WTC11 (cell line): Measurements from ENCODE around the gene L1TD1. TPM values are rescaled to one million over a fixed set of nuclear protein-coding genes. Genes with fewer than 3 reads are reported as not detected.

Experiments
- ATAC-seq: fragments of 200-7000 bp; cut with Tn5 transposase; 2 replicates; pipeline ENCODE4 v1.10.0; 2021; ENCODE audit warnings: mild to moderate bottlenecking, moderate library complexity
- CTCF ChIA-PET: fragments of 300-600 bp; sonication (Branson Sonifier 250); formaldehyde crosslinking; loops from one replicate; lab custom pipeline; 2021; ENCODE audit warnings: antibody characterized with exemption; lab: Charles Lee
- POLR2A ChIA-PET: fragments of 350-600 bp; sonication (Branson Sonifier 250); formaldehyde crosslinking; loops from one replicate; lab custom pipeline; 2021; ENCODE audit warnings: antibody characterized with exemption; lab: Charles Lee
- DNase-seq: peaks from one replicate; pipeline ENCODE4 v3.0.0; 2021; ENCODE audit warnings: low spot score
- H3K27ac Mint-ChIP-seq: 2 replicates; pipeline ENCODE4 v1.8.0; 2021; ENCODE audit warnings: mixed read lengths
- H3K27me3 Mint-ChIP-seq: 2 replicates; pipeline ENCODE4 v1.8.0; 2021; ENCODE audit warnings: low read depth, mild to moderate bottlenecking, moderate library complexity, mixed read lengths
- H3K36me3 Mint-ChIP-seq: 2 replicates; pipeline ENCODE4 v1.8.0; 2021; ENCODE audit warnings: mixed read lengths
- H3K4me1 Mint-ChIP-seq: 2 replicates; pipeline ENCODE4 v1.8.0; 2022; ENCODE audit warnings: mixed read lengths
- H3K4me3 Mint-ChIP-seq: 2 replicates; pipeline ENCODE4 v1.8.0; 2021; ENCODE audit warnings: mild to moderate bottlenecking, moderate library complexity, mixed read lengths
- H3K9me3 Mint-ChIP-seq: 2 replicates; pipeline ENCODE4 v1.8.0; 2021; ENCODE audit warnings: mixed read lengths
- CBFB ChIP-seq: sonication (generic); formaldehyde crosslinking; IDR thresholded peaks from 2 replicates; pipeline ENCODE4 v1.8.1; 2022; ENCODE audit warnings: mild to moderate bottlenecking, low read depth, missing genetic modification reagents
- EMX1 ChIP-seq: fragments of 250-450 bp; sonication (Bioruptor Pico); IDR thresholded peaks from 2 replicates; pipeline ENCODE4 v1.8.0; 2021; ENCODE audit warnings: mild to moderate bottlenecking
- GABPB1 ChIP-seq: sonication (generic); formaldehyde crosslinking; IDR thresholded peaks from 2 replicates; pipeline ENCODE4 v1.8.1; 2023; ENCODE audit warnings: mild to moderate bottlenecking, missing genetic modification reagents
- GRHL2 ChIP-seq: fragments of 250-450 bp; sonication (Bioruptor Pico); IDR thresholded peaks from 2 replicates; pipeline ENCODE4 v1.8.0; 2022; ENCODE audit warnings: mild to moderate bottlenecking, moderate library complexity; ENCODE audit not compliant: insufficient replicate concordance, severe bottlenecking
- GTF2I ChIP-seq: fragments of 250-450 bp; sonication (Bioruptor Pico); conservative IDR thresholded peaks from 2 replicates; pipeline ENCODE4 v1.4.0; 2021; ENCODE audit warnings: mild to moderate bottlenecking
- IRF2 ChIP-seq: sonication (generic); formaldehyde crosslinking; IDR thresholded peaks from 2 replicates; pipeline ENCODE4 v1.8.0; 2022; ENCODE audit warnings: low read depth, missing genetic modification reagents, borderline replicate concordance
- NFATC4 ChIP-seq: fragments of 250-450 bp; sonication (Bioruptor Pico); IDR thresholded peaks from 2 replicates; pipeline ENCODE4 v1.9.0; 2021; ENCODE audit warnings: mild to moderate bottlenecking
- NFYB ChIP-seq: sonication (generic); formaldehyde crosslinking; conservative IDR thresholded peaks from 2 replicates; pipeline ENCODE4 v1.8.0; 2022; ENCODE audit warnings: low read depth, missing genetic modification reagents
- TEAD1 ChIP-seq: sonication (generic); formaldehyde crosslinking; IDR thresholded peaks from 2 replicates; pipeline ENCODE4 v1.8.0; 2022; ENCODE audit warnings: mild to moderate bottlenecking, missing genetic modification reagents
- TP53 ChIP-seq: sonication (generic); formaldehyde crosslinking; IDR thresholded peaks from 2 replicates; pipeline ENCODE4 v1.8.1; 2023; ENCODE audit warnings: mild to moderate bottlenecking, missing genetic modification reagents
- ZNF317 ChIP-seq: sonication (generic); formaldehyde crosslinking; IDR thresholded peaks from 2 replicates; pipeline ENCODE4 v1.8.1; 2023; ENCODE audit warnings: low read depth, mild to moderate bottlenecking, moderate library complexity, missing genetic modification reagents, borderline replicate concordance
- ZNF671 ChIP-seq: fragments of 250-450 bp; sonication (Bioruptor Pico); IDR thresholded peaks from 2 replicates; pipeline ENCODE4 v1.8.0; 2021; ENCODE audit warnings: mild to moderate bottlenecking
- total RNA-seq: library from RNA; stranded (reverse); gene quantifications from 3 replicates; pipeline ENCODE4 v1.2.3, GENCODE V29; 2021
- TF ChIP-seq, protein P1 (sequence below): fragments of 200-600 bp; IDR thresholded peaks from 2 replicates; pipeline ENCODE4 v1.8.0; 2022; ENCODE audit warnings: antibody characterized with exemption
- TF ChIP-seq, protein P2 (sequence below): sonication (generic); formaldehyde crosslinking; IDR thresholded peaks from 2 replicates; pipeline ENCODE4 v1.8.1; 2022; ENCODE audit warnings: mild to moderate bottlenecking, missing genetic modification reagents, moderate library complexity, borderline replicate concordance
- TF ChIP-seq, protein P3 (sequence below): fragments of 250-450 bp; sonication (Bioruptor Pico); IDR thresholded peaks from 2 replicates; pipeline ENCODE4 v1.9.0; 2021; ENCODE audit warnings: mild to moderate bottlenecking
- TF ChIP-seq, protein P4 (sequence below): sonication (generic); formaldehyde crosslinking; IDR thresholded peaks from 2 replicates; pipeline ENCODE4 v1.8.1; 2022; ENCODE audit warnings: low read depth, mild to moderate bottlenecking, moderate library complexity, missing genetic modification reagents, borderline replicate concordance
- TF ChIP-seq, protein P5 (sequence below): sonication (generic); formaldehyde crosslinking; IDR thresholded peaks from 2 replicates; pipeline ENCODE4 v1.8.1; 2023; ENCODE audit warnings: mild to moderate bottlenecking, missing genetic modification reagents
- TF ChIP-seq, protein P6 (sequence below): sonication (generic); formaldehyde crosslinking; IDR thresholded peaks from 2 replicates; pipeline ENCODE4 v1.8.1; 2023; ENCODE audit warnings: mild to moderate bottlenecking, missing genetic modification reagents, moderate library complexity
- TF ChIP-seq, protein P7 (sequence below): fragments of 250-450 bp; sonication (Bioruptor Pico); IDR thresholded peaks from 2 replicates; pipeline ENCODE4 v1.8.0; 2021; ENCODE audit warnings: mild to moderate bottlenecking

L1TD1 gene
- total RNA-seq, 1 experiment from 2014 or later = 319 TPM

DNA sequence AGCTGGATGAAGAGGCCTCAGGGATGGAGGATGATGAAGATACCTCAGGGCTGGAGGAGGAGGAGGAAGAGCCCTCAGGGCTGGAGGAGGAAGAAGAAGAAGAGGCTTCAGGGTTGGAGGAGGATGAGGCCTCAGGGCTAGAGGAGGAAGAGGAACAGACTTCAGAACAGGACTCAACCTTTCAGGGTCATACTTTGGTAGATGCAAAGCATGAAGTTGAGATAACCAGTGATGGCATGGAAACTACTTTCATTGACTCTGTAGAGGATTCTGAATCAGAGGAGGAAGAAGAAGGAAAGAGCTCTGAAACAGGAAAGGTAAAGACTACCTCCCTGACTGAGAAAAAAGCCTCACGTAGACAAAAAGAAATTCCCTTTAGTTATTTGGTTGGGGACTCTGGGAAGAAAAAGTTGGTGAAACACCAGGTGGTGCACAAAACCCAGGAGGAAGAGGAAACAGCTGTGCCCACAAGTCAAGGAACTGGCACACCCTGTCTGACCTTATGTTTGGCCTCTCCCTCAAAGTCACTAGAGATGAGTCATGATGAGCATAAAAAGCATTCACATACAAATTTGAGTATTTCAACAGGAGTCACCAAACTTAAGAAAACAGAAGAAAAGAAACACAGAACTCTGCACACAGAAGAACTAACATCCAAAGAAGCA is 15.4 kb downstream of the L1TD1 start:
- ATAC-seq = no peak
- DNase-seq = no peak
- POLR2A ChIA-PET = interaction anchor here (1.2 kb wide), 1 partner anchor 26 kb away, joined by 3 read pairs; no protein-coding TSS in a partner anchor
- peaks cover 92% of the 10 kb centered on the region for H3K36me3 Mint-ChIP-seq
- peak overlapping the region; percentile 54 for H3K27ac Mint-ChIP-seq
- peaks cover 54% of the 10 kb centered on the region for H3K9me3 Mint-ChIP-seq
- no peaks in the 10 kb centered on the region for H3K27me3 Mint-ChIP-seq
- no peak for TF ChIP-seq NFATC4
- 0 out of 2 replicates have a peak, but pooled peaks have one; percentile 55 for TF ChIP-seq EMX1 (CRISPR knock-in tag)
- H3K4me3 Mint-ChIP-seq = no peak overlapping the region
- peaks cover 40% of the 10 kb centered on the region for H3K4me1 Mint-ChIP-seq
- CTCF ChIA-PET = interaction anchor here (2.2 kb wide), 1 partner anchor 35 kb away, joined by 7 read pairs; no protein-coding TSS in a partner anchor

DNA sequence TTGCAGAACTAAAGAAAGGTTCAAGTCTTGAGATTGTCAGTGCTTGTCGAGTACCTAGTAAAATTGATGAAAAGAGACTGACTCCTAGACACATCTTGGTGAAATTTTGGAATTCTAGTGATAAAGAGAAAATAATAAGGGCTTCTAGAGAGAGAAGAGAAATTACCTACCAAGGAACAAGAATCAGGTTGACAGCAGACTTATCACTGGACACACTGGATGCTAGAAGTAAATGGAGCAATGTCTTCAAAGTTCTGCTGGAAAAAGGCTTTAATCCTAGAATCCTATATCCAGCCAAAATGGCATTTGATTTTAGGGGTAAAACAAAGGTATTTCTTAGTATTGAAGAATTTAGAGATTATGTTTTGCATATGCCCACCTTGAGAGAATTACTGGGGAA is 16.3 kb downstream of the L1TD1 start:
- ChIA-PET POLR2A (interaction anchor here (1.1 kb wide), 1 partner anchor 35 kb away, joined by 4 read pairs; no protein-coding TSS in a partner anchor), CTCF (no interaction called here)
- H3K27ac Mint-ChIP-seq = no peak overlapping the region
- ATAC-seq = no peak
- peaks cover 54% of the 10 kb centered on the region for H3K9me3 Mint-ChIP-seq
- peaks cover 35% of the 10 kb centered on the region for H3K4me1 Mint-ChIP-seq
- H3K4me3 Mint-ChIP-seq = no peak overlapping the region
- TF ChIP-seq, protein P1, sequence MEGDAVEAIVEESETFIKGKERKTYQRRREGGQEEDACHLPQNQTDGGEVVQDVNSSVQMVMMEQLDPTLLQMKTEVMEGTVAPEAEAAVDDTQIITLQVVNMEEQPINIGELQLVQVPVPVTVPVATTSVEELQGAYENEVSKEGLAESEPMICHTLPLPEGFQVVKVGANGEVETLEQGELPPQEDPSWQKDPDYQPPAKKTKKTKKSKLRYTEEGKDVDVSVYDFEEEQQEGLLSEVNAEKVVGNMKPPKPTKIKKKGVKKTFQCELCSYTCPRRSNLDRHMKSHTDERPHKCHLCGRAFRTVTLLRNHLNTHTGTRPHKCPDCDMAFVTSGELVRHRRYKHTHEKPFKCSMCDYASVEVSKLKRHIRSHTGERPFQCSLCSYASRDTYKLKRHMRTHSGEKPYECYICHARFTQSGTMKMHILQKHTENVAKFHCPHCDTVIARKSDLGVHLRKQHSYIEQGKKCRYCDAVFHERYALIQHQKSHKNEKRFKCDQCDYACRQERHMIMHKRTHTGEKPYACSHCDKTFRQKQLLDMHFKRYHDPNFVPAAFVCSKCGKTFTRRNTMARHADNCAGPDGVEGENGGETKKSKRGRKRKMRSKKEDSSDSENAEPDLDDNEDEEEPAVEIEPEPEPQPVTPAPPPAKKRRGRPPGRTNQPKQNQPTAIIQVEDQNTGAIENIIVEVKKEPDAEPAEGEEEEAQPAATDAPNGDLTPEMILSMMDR = no peak
- TF ChIP-seq GTF2I = no peak
- 0 out of 2 replicates have a peak, but pooled peaks have one; percentile 12 for TF ChIP-seq TP53 (CRISPR knock-in tag)
- TF ChIP-seq ZNF317 (CRISPR knock-in tag) = peak; percentile 97
- H3K27me3 Mint-ChIP-seq = no peaks in the 10 kb centered on the region
- H3K36me3 Mint-ChIP-seq = peaks cover 91% of the 10 kb centered on the region
- DNase-seq = no peak

DNA sequence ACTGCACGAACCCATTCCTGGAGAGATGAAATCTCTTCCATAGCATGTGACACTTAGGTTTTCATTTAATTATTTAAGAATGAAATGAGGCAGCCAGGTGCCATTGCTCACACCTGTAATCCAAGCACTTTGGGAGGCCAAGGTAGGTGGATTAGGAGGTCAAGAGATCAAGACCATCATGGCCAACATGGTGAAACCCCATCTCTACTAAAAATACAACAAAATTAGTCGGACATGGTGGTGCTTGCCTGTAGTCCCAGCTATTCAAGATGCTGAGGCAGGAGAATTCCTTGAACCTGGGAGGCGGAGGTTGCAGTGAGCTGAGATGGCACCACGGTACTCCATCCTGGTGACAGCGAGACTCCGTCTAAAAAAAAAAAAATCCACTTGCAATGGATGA is 17.8 kb downstream of the L1TD1 start:
- ATAC-seq (peak; percentile 21), DNase-seq (no peak)
- CTCF ChIA-PET = interaction anchor here (1.3 to 1.9 kb wide), 2 partner anchors 37 to 74 kb away, joined by 3 to 9 read pairs; no protein-coding TSS in a partner anchor
- Mint-ChIP-seq H3K27me3 (no peaks in the 10 kb centered on the region), H3K9me3 (peaks cover 43% of the 10 kb centered on the region), H3K4me3 (no peak overlapping the region), H3K36me3 (peaks cover 86% of the 10 kb centered on the region), H3K27ac (0 out of 2 replicates have a peak overlapping the region, but pooled peaks have one; percentile 57), H3K4me1 (peaks cover 23% of the 10 kb centered on the region)
- POLR2A ChIA-PET = interaction anchor here (0.7 to 1.8 kb wide), 6 partner anchors 14 to 165 kb away, joined by 3 to 9 read pairs (median 4); no protein-coding TSS in a partner anchor
- TF ChIP-seq, protein P2, sequence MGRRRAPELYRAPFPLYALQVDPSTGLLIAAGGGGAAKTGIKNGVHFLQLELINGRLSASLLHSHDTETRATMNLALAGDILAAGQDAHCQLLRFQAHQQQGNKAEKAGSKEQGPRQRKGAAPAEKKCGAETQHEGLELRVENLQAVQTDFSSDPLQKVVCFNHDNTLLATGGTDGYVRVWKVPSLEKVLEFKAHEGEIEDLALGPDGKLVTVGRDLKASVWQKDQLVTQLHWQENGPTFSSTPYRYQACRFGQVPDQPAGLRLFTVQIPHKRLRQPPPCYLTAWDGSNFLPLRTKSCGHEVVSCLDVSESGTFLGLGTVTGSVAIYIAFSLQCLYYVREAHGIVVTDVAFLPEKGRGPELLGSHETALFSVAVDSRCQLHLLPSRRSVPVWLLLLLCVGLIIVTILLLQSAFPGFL (CRISPR knock-in tag) = peak; percentile 51; the same call in 1 of the 2 replicates
- TF ChIP-seq, protein P3, sequence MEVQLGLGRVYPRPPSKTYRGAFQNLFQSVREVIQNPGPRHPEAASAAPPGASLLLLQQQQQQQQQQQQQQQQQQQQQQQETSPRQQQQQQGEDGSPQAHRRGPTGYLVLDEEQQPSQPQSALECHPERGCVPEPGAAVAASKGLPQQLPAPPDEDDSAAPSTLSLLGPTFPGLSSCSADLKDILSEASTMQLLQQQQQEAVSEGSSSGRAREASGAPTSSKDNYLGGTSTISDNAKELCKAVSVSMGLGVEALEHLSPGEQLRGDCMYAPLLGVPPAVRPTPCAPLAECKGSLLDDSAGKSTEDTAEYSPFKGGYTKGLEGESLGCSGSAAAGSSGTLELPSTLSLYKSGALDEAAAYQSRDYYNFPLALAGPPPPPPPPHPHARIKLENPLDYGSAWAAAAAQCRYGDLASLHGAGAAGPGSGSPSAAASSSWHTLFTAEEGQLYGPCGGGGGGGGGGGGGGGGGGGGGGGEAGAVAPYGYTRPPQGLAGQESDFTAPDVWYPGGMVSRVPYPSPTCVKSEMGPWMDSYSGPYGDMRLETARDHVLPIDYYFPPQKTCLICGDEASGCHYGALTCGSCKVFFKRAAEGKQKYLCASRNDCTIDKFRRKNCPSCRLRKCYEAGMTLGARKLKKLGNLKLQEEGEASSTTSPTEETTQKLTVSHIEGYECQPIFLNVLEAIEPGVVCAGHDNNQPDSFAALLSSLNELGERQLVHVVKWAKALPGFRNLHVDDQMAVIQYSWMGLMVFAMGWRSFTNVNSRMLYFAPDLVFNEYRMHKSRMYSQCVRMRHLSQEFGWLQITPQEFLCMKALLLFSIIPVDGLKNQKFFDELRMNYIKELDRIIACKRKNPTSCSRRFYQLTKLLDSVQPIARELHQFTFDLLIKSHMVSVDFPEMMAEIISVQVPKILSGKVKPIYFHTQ (CRISPR knock-in tag) = 0 out of 2 replicates have a peak, but pooled peaks have one; percentile 65
- TF ChIP-seq IRF2 (CRISPR knock-in tag) = 0 out of 2 replicates have a peak, but pooled peaks have one; percentile 10
- TF ChIP-seq, protein P4, sequence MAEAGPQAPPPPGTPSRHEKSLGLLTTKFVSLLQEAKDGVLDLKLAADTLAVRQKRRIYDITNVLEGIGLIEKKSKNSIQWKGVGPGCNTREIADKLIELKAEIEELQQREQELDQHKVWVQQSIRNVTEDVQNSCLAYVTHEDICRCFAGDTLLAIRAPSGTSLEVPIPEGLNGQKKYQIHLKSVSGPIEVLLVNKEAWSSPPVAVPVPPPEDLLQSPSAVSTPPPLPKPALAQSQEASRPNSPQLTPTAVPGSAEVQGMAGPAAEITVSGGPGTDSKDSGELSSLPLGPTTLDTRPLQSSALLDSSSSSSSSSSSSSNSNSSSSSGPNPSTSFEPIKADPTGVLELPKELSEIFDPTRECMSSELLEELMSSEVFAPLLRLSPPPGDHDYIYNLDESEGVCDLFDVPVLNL (CRISPR knock-in tag) = no peak
- TF ChIP-seq, protein P5, sequence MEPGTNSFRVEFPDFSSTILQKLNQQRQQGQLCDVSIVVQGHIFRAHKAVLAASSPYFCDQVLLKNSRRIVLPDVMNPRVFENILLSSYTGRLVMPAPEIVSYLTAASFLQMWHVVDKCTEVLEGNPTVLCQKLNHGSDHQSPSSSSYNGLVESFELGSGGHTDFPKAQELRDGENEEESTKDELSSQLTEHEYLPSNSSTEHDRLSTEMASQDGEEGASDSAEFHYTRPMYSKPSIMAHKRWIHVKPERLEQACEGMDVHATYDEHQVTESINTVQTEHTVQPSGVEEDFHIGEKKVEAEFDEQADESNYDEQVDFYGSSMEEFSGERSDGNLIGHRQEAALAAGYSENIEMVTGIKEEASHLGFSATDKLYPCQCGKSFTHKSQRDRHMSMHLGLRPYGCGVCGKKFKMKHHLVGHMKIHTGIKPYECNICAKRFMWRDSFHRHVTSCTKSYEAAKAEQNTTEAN = no peak
- TF ChIP-seq ZNF671 (CRISPR knock-in tag) = peak; percentile 94; the same call in 1 of the 2 replicates
- TF ChIP-seq GRHL2 (CRISPR knock-in tag) = no peak
- TF ChIP-seq TEAD1 (CRISPR knock-in tag) = peak; percentile 36; the same call in 1 of the 2 replicates
- TF ChIP-seq NFYB (CRISPR knock-in tag) = 0 out of 2 replicates have a peak, but pooled peaks have one; percentile 7
- TF ChIP-seq, protein P6, sequence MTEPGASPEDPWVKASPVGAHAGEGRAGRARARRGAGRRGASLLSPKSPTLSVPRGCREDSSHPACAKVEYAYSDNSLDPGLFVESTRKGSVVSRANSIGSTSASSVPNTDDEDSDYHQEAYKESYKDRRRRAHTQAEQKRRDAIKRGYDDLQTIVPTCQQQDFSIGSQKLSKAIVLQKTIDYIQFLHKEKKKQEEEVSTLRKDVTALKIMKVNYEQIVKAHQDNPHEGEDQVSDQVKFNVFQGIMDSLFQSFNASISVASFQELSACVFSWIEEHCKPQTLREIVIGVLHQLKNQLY (CRISPR knock-in tag) = no peak
- TF ChIP-seq GABPB1 (CRISPR knock-in tag) = no peak
- TF ChIP-seq NFATC4 = peak; percentile 93
- no peak for TF ChIP-seq CBFB
- TF ChIP-seq, protein P7, sequence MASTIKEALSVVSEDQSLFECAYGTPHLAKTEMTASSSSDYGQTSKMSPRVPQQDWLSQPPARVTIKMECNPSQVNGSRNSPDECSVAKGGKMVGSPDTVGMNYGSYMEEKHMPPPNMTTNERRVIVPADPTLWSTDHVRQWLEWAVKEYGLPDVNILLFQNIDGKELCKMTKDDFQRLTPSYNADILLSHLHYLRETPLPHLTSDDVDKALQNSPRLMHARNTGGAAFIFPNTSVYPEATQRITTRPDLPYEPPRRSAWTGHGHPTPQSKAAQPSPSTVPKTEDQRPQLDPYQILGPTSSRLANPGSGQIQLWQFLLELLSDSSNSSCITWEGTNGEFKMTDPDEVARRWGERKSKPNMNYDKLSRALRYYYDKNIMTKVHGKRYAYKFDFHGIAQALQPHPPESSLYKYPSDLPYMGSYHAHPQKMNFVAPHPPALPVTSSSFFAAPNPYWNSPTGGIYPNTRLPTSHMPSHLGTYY = peak; percentile 81; the same call in 1 of the 2 replicates
